ENCODE data around the gene PPP2R2D.

DNA sequence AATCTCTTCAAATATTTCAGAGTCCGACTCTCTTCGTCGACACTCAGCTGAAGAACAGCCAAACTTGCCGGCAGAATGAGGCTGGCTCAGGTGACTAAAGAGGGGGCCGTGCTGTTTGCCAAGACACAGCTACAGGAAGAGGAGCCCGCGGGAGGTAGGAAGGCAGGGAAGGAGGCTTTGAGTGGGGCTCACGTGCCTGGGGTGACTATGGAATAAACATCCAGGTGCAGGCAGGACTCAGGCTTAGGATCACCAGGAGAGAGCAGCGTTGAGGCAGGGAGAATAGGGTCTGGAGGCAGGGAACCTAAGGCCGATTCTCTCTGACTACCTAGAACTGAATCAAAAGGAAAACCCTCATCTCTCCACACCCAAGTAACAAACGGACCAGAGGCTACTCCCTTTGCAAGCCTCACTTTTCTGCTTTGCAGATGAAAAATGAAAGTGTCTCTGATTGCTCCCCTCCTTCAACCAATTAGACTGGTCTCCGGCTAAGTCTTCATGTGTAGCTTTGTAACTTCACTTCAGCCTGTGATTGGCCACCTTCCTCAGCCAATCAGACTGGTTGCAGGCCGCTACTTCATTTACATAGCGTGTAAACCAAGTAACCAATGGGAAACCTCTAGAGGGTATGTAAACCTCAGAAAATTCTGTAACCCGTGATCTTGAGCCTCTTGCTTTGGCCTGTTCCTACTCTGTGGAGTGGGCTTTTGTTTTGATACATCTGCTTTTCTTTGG is 100.6 kb downstream of the PPP2R2D start:
- TF ChIP-seq PPARA (CRISPR knock-in tag; IDR thresholded peaks at IDR 0.05; ENCODE audit: borderline replicate concordance) (no peak), OSR1 (CRISPR knock-in tag; IDR thresholded peaks at IDR 0.05) (no peak), SNAI2 (CRISPR knock-in tag; IDR thresholded peaks at IDR 0.05) (no peak), ARNTL (CRISPR knock-in tag; IDR thresholded peaks at IDR 0.05; ENCODE audit: borderline replicate concordance, low read depth) (no peak)
- TF ChIP-seq, protein P1, sequence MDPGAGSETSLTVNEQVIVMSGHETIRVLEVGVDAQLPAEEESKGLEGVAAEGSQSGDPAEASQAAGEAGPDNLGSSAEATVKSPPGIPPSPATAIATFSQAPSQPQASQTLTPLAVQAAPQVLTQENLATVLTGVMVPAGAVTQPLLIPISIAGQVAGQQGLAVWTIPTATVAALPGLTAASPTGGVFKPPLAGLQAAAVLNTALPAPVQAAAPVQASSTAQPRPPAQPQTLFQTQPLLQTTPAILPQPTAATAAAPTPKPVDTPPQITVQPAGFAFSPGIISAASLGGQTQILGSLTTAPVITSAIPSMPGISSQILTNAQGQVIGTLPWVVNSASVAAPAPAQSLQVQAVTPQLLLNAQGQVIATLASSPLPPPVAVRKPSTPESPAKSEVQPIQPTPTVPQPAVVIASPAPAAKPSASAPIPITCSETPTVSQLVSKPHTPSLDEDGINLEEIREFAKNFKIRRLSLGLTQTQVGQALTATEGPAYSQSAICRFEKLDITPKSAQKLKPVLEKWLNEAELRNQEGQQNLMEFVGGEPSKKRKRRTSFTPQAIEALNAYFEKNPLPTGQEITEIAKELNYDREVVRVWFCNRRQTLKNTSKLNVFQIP (CRISPR knock-in tag; IDR thresholded peaks at IDR 0.05; ENCODE audit: borderline replicate concordance, low read depth): no peak

All from SK-N-SH treated with all-trans-retinoic acid at 6 μM for 48 hours (cell line).